Measurements from ENCODE around the gene MOSMO.

DNA sequence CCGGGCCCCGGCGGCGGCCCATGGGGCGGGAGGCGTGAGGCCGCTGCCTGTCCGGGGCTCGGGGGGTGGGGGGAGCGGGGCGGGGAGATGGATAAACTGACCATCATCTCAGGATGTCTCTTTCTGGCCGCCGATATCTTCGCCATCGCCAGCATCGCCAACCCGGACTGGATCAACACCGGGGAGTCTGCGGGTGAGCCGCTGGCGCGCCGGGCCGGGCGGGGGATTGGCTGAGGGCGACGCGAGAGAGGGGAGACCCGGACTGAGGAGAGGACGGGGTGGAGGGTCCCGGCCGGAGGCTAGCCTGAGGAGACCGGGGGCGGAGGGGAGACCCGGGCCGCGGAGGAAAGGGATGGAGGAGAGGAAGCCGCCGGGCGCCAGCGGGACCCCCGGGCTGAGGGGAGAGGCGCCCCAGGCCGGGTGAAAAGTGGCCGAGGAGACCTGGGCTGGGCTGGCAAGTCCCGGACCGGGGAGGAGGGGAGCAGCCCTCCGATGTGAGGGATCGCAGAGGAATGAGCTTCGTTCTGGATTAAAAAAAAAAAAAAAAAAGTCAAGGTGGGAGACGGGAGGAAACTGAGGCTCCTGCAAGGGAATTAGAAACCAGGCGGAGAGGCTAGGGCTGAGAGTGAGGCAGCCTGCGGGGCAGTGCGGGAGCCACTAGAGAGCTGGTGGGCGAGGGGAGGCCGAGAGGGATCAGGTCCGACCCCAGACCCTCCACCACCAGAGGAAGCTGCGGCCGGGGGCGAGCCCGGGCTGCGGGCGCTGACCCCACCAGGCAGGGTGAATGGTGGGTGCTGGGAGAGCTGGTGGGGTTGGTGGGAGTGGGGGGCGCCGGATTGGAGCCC, 526 bp downstream of the MOSMO start:
- no peak for TF ChIP-seq EZH2phosphoT487 (IDR thresholded peaks at IDR 0.05; ENCODE audit: borderline replicate concordance, low read depth, low read length)
- no peak for TF ChIP-seq CTCF (conservative IDR thresholded peaks at IDR 0.05; ENCODE audit: low read length)

All from OCI-LY7 (cell line).